NCI-H2196 (cell line): Measurements from ENCODE around the gene SHPK.

Experiments
- DNase-seq: peaks from one replicate; lab custom pipeline; 2025; ENCODE audit not compliant: unreplicated experiment; lab: John Stamatoyannopoulos, UW

The SHPK gene

DNA sequence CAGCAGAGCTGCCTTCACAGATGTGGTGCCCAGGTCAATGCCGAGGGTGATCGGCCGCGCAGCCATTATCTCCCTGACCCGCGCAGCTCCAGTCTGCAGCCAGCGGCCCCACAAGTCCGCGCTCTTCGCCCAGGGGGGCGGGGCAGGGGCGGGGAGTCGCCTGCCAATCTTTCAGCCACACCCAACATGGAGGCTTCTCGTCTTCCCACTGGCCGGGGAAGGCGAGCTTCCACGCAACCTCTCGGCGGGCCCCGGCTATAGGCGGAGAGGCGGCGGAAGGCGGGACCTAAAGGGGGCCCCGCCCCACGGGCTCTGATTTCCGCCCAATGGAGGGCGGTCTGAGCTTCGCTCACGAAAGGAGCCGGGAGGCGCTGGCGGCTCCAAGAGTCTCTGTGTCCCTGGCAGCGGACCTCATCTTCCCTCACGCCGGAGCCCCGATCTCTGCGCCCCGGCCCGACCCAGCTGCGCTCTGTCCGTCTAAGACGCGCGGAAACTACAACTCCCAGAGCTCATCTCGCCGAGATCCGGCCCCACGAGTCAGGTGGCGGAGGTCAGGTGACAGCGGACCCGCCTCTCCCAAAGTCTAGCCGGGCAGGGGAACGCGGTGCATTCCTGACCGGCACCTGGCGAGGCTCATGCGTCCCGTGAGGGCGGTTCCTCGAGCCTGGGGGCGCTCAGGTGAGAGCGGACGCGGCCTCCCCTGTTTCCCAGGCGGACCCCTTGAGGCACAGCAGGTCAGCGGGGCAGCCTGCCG, at the start of gene SHPK, which contains the start of gene CTNS:
Gene SHPK, minus strand, starts transcription at position 97 of the 754 bp plus-strand sequence. Its CDS starts 31 bp downstream, at position 66.
Gene CTNS, plus strand, starts transcription at position 607 of the 754 bp plus-strand sequence. CDS start 3,447 bp downstream, outside the sequence.
- DNase-seq, result peak; percentile 82

DNA sequence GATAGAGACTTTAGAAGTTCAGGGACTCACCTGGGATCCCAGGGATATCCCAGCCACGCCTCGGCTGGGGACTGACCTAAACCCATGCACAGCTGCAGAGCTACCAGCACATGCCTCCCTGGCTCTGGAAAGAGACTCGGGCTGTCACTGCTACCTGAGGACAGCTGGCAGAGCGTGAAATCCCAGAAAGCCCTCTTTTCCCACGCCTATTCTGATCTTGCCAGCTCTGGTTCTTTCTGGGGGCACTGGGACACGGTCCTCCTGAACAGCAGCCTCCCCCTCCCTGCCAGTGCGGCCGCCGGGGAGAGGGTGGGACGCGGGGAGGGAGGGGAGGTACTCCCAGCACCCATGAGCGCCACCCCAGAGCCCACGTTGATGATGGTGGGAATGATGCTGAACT, 49.1 kb upstream of the SHPK start:
- DNase-seq, result no peak

DNA sequence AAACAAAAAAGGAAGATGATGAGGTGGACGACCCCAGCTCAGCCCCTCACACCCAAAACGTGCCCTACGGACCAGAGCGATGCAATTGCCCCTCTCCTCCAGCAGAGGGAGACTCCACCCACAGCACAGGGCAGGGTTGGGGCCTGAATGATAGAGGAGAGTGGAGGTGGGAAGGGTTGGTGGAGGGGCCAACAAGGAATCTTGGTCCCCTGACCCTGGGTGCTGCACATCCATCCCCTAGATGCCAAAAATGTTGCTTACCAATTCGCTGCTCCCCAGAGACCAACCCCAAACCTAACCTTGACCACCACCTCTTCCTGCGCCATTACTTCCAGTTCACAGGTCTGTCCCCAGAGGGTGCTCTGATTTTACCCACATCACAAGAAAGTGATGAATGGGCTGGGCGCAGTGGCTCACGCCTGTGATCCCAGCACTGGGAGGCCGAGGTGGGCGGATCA, 47.0 kb upstream of the SHPK start:
- DNase-seq, result no peak

- DNase-seq, result no peak
Measured at GRCh38 chr17:3682033-3682432, 46.0 kb upstream of the SHPK start.

- DNase-seq, result no peak
Measured at GRCh38 chr17:3681565-3681964, 45.5 kb upstream of the SHPK start.

GRCh38 chr17:3681057-3681456, 45.0 kb upstream of the SHPK start:
- no peak for DNase-seq

- DNase-seq, result no peak
Measured at GRCh38 chr17:3679531-3680126, 43.6 kb upstream of the SHPK start.

GRCh38 chr17:3678821-3679530, 42.9 kb upstream of the SHPK start:
- no peak for DNase-seq

GRCh38 chr17:3678095-3678820, 42.2 kb upstream of the SHPK start:
- no peak for DNase-seq

- no peak for DNase-seq
Measured at GRCh38 chr17:3675886-3676285, 39.8 kb upstream of the SHPK start.

GRCh38 chr17:3672571-3672970, 36.5 kb upstream of the SHPK start:
- no peak for DNase-seq

GRCh38 chr17:3669548-3669947, 33.5 kb upstream of the SHPK start:
- no peak for DNase-seq

DNA sequence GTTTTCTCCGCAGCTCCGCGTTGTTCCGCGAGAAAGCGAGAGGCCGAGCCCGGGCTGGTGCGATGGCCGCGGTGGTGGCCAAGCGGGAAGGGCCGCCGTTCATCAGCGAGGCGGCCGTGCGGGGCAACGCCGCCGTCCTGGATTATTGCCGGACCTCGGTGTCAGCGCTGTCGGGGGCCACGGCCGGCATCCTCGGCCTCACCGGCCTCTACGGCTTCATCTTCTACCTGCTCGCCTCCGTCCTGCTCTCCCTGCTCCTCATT, 33.0 kb upstream of the SHPK start:
- DNase-seq, result no peak

- peak; percentile 92 for DNase-seq
Measured at GRCh38 chr17:3668279-3669084, 32.4 kb upstream of the SHPK start, which contains the start of the genes EMC6 and TAX1BP3. EMC6 (plus strand) TSS chr17:3668812; CDS start chr17:3669147, 335 bp downstream. TAX1BP3 (minus strand) TSS chr17:3668578; CDS start chr17:3668526, 52 bp downstream.

- peak; percentile 19 for DNase-seq
Measured at GRCh38 chr17:3667366-3668278, 31.6 kb upstream of the SHPK start.

- DNase-seq, result no peak
Measured at GRCh38 chr17:3666516-3666915, 30.5 kb upstream of the SHPK start.

DNA sequence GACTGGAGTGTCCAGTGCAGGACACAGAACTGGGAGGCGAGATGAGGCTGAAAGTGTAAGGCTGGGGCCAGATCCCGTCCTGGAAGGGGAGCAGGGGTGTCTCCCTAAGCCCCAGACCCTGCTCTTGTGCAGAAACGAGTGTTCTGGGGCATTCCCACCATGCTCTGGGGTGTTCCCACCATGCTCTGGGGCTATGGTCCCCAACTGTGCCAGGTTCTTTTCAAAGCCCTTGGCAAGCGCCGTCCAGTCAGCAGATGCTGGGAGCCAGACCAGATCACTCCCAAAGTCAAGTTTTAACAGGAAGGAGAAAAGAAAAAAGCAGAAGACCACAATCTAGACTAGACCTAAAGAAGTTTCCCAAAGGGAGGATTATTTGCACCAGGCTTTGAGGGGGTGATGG, 29.8 kb upstream of the SHPK start:
- DNase-seq, result no peak

GRCh38 chr17:3663102-3664011, 27.3 kb upstream of the SHPK start:
- DNase-seq, result no peak
